Measurements from ENCODE around the gene SSH3.

DNA sequence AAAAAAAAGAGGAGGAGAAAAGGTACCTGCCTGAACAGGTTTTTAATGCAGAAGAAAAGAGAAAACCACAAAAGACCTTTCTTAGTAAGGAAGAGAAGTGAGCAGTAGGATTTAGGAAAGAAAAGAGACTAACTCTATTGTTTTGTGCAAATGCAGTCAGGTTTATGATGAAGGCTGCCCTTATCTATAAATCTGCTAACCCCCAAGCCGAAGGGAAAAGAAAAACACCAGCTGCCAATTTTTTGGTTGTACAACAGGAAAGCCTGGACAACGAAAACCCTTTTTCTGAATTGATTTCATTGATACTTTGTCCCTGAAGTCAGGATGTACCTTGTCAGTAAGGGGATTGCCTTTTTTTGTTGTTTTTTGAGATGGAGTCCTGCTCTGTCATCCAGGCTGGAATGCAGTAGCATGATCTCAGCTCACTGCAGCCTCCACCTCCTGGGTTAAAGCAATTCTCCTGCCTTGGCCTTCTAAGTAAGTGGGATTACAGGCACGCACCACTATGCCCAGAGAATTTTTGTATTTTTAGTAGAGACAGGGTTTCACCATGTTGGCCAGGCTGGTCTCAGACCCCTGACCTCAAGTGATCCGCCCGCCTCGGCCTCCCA, 28.9 kb downstream of the SSH3 start:
- no peak for TF ChIP-seq POLR2A (IDR thresholded peaks at IDR 0.05)
- TF ChIP-seq, protein P1, sequence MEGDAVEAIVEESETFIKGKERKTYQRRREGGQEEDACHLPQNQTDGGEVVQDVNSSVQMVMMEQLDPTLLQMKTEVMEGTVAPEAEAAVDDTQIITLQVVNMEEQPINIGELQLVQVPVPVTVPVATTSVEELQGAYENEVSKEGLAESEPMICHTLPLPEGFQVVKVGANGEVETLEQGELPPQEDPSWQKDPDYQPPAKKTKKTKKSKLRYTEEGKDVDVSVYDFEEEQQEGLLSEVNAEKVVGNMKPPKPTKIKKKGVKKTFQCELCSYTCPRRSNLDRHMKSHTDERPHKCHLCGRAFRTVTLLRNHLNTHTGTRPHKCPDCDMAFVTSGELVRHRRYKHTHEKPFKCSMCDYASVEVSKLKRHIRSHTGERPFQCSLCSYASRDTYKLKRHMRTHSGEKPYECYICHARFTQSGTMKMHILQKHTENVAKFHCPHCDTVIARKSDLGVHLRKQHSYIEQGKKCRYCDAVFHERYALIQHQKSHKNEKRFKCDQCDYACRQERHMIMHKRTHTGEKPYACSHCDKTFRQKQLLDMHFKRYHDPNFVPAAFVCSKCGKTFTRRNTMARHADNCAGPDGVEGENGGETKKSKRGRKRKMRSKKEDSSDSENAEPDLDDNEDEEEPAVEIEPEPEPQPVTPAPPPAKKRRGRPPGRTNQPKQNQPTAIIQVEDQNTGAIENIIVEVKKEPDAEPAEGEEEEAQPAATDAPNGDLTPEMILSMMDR (IDR thresholded peaks at IDR 0.05): no peak

All from upper lobe of left lung (tissue), 4 donors.